Stomach smooth muscle (tissue), 2 donors: ENCODE results near the gene SERPINA10.

Experiments
- H3K27ac ChIP-seq: one replicate; pipeline ENCODE4 v1.7.0; 2013; ENCODE audit warnings: mild to moderate bottlenecking, low read length, inconsistent platforms
- H3K27me3 ChIP-seq, 2 donors: one replicate each; pipeline ENCODE4 v1.7.0; 2013; ENCODE audit warnings: low read length in 2 of 2; ENCODE audit not compliant: insufficient read depth in 2 of 2, control insufficient read depth in 1 of 2
- H3K36me3 ChIP-seq, 2 donors: one replicate each; pipeline ENCODE4 v1.7.0; 2013; ENCODE audit warnings: low read length in 2 of 2; ENCODE audit not compliant: control insufficient read depth in 2 of 2, insufficient read depth in 2 of 2
- H3K4me1 ChIP-seq: one replicate; pipeline ENCODE4 v1.7.0; 2013; ENCODE audit warnings: low read length; ENCODE audit not compliant: control insufficient read depth, insufficient read depth
- H3K4me3 ChIP-seq, 2 donors: one replicate each; pipeline ENCODE4 v1.7.0; 2013; ENCODE audit warnings: low read length in 2 of 2
- H3K9ac ChIP-seq, 2 donors: one replicate each; pipeline ENCODE4 v1.7.0; 2013; ENCODE audit warnings: low read length in 2 of 2, mild to moderate bottlenecking in 1 of 2
- H3K9me3 ChIP-seq, 2 donors: one replicate each; pipeline ENCODE4 v1.7.0; 2013; ENCODE audit warnings: low read length in 2 of 2; ENCODE audit not compliant: control insufficient read depth in 2 of 2
- donor health status: healthy.
- donor health status: Pancreatic carcinoma.

The SERPINA10 gene

GRCh38 chr14:94313991-94314655, 21.1 kb upstream of the SERPINA10 start:
- no peak overlapping the region for H3K9ac ChIP-seq
- H3K27me3 ChIP-seq: no peaks in the 10 kb centered on the region
- no peaks in the 10 kb centered on the region for H3K4me1 ChIP-seq
- H3K4me3 ChIP-seq: no peak overlapping the region
- H3K36me3 ChIP-seq: no peaks in the 10 kb centered on the region
- peaks cover 0 to 2% of the 10 kb centered on the region in 2 donors for H3K9me3 ChIP-seq
- H3K27ac ChIP-seq: no peak overlapping the region

DNA sequence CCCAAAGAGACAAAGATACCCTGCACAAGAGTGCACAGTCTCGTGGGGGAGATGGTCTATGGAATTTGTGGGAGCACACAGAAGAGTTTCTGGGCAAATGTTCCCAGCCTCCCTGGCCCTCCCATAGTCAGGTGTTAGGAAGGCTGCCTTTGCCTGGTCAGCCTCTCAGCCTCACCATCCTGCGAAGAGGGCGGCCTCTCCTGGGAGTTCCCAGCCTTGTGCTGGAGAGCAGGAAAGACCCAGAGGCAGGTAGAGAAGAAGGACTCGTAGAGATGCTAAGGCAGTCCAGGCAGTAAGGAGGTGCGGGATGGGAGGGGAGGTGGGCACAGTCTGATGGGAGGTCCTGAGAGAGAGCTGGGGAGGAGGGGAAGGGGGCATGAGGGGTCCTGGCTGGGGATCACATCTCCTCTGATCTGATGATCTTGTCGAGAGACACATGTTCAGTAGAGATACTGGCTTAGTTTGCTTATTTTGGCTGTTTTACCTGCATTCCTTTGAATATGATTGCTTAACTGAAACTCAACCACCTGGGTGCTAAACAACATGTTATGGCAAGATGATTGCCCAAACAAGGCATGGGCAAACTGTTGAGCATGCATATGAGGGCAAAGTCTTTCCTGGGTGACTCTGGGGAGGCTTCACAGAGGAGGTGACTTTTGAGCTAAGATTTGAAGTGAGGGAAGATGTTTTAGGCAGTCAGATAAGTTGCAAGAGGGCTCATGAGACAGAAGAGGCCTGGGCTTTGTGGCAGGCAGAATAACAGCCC, 19.6 kb upstream of the SERPINA10 start:
- H3K27me3 ChIP-seq: no peaks in the 10 kb centered on the region
- H3K36me3 ChIP-seq: no peaks in the 10 kb centered on the region
- H3K9ac ChIP-seq: no peak overlapping the region
- H3K9me3 ChIP-seq: peaks cover 2 to 9% of the 10 kb centered on the region in 2 donors
- H3K4me3 ChIP-seq: no peak overlapping the region
- no peak overlapping the region for H3K27ac ChIP-seq
- H3K4me1 ChIP-seq: no peaks in the 10 kb centered on the region

- H3K27ac ChIP-seq: no peak overlapping the region
- H3K27me3 ChIP-seq: no peaks in the 10 kb centered on the region
- H3K9ac ChIP-seq: no peak overlapping the region
- H3K4me3 ChIP-seq: no peak overlapping the region
- no peaks in the 10 kb centered on the region for H3K36me3 ChIP-seq
- H3K9me3 ChIP-seq: peaks cover 4 to 14% of the 10 kb centered on the region in 2 donors
- H3K4me1 ChIP-seq: no peaks in the 10 kb centered on the region
Measured at GRCh38 chr14:94310248-94310647, 17.2 kb upstream of the SERPINA10 start.

DNA sequence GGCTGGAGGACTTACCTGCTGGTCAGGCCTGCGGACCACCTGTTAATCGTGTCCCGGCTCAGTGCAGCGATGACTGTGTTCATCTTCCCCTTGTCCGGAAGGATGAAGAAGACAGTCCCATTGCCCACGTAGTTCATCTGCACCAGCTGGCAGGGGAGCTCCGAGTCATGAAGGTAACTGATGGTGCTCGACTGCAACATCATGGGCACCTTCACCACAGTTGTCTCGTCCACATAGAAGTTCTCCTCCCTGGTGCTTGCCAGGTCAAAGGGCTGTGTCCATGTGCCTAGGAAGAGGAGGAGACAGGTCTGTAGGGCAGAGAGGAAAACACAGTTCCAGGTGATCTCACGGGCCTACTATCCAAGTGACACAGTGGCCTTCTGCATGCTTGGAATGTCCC, 16.7 kb upstream of the SERPINA10 start:
- no peaks in the 10 kb centered on the region for H3K36me3 ChIP-seq
- H3K9me3 ChIP-seq: peaks cover 4 to 14% of the 10 kb centered on the region in 2 donors

GRCh38 chr14:94307410-94307992, 14.4 kb upstream of the SERPINA10 start:
- Histone ChIP-seq H3K9ac (no peak overlapping the region), H3K27ac (no peak overlapping the region), H3K36me3 (no peaks in the 10 kb centered on the region), H3K27me3 (no peaks in the 10 kb centered on the region), H3K4me1 (no peaks in the 10 kb centered on the region), H3K9me3 (peaks cover 4 to 14% of the 10 kb centered on the region in 2 donors), H3K4me3 (no peak overlapping the region)

More for the DNA sequence above, 16.7 kb upstream of the SERPINA10 start:
- H3K27me3 ChIP-seq: no peaks in the 10 kb centered on the region
- H3K4me3 ChIP-seq: no peak overlapping the region
- H3K27ac ChIP-seq: no peak overlapping the region
- H3K9ac ChIP-seq: no peak overlapping the region
- H3K4me1 ChIP-seq: no peaks in the 10 kb centered on the region

DNA sequence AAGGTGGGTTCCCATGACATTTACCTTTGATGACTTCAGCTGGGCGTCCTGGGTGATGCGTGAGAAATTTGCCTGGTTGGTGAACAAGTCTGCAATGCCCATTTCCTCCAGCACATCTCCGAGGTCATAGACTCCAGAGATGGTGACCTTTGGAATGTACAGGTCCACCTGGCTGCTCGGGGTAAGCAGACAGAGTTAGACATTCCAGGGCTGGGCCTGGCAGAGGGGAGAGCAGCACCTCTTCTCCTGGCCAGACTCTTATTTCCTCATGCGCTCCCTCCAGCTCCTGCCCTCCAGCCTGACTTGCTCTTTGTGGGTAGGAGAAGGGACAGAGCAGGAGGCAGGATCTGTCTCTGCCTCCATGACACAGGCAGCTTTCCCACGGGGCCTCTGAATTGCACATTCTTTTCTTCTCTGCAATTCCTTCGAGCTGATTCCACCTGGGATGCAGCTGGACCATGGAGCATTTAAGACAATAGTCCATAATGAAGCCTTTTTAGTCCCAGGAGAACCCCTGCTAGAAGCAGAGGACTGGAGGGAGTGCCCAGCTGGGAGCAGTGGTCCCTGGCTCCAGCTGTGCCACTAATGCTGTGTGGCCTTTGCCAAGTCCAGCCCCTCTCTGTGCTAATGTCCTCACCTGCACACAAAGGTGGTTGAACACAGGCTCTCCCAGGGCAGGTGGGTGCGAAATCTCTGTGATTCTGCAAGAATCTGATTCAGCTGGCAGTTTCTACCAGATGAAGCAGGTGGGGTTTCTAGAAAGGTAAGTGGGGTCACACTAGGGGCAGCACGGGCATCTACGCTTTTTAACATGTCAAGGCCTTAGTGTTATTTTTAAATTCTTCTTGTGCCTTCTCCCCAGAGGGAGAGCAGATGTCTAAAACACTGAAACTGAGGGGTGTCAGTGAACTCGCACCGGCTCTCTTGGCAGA, 13.2 kb upstream of the SERPINA10 start:
- H3K27ac ChIP-seq: no peak overlapping the region
- H3K4me1 ChIP-seq: no peaks in the 10 kb centered on the region
- no peak overlapping the region for H3K9ac ChIP-seq
- peaks cover 4 to 14% of the 10 kb centered on the region in 2 donors for H3K9me3 ChIP-seq
- no peaks in the 10 kb centered on the region for H3K27me3 ChIP-seq
- no peaks in the 10 kb centered on the region for H3K36me3 ChIP-seq
- no peak overlapping the region for H3K4me3 ChIP-seq

- Histone ChIP-seq H3K9ac (no peak overlapping the region), H3K27ac (no peak overlapping the region), H3K4me1 (no peaks in the 10 kb centered on the region), H3K4me3 (no peak overlapping the region), H3K36me3 (no peaks in the 10 kb centered on the region), H3K9me3 (peaks cover 4 to 14% of the 10 kb centered on the region in 2 donors), H3K27me3 (no peaks in the 10 kb centered on the region)
Measured at GRCh38 chr14:94305620-94306019, 12.6 kb upstream of the SERPINA10 start.

GRCh38 chr14:94304243-94304642, 11.2 kb upstream of the SERPINA10 start:
- Histone ChIP-seq H3K9ac (no peak overlapping the region), H3K4me3 (no peak overlapping the region), H3K36me3 (no peaks in the 10 kb centered on the region), H3K27ac (no peak overlapping the region), H3K9me3 (peaks cover 4 to 14% of the 10 kb centered on the region in 2 donors), H3K4me1 (no peaks in the 10 kb centered on the region), H3K27me3 (no peaks in the 10 kb centered on the region)

GRCh38 chr14:94303111-94303510, 10.0 kb upstream of the SERPINA10 start:
- H3K4me1 ChIP-seq: no peaks in the 10 kb centered on the region
- no peak overlapping the region for H3K4me3 ChIP-seq
- H3K27me3 ChIP-seq: no peaks in the 10 kb centered on the region
- no peaks in the 10 kb centered on the region for H3K36me3 ChIP-seq
- peaks cover 3 to 12% of the 10 kb centered on the region in 2 donors for H3K9me3 ChIP-seq
- H3K27ac ChIP-seq: no peak overlapping the region
- no peak overlapping the region for H3K9ac ChIP-seq

DNA sequence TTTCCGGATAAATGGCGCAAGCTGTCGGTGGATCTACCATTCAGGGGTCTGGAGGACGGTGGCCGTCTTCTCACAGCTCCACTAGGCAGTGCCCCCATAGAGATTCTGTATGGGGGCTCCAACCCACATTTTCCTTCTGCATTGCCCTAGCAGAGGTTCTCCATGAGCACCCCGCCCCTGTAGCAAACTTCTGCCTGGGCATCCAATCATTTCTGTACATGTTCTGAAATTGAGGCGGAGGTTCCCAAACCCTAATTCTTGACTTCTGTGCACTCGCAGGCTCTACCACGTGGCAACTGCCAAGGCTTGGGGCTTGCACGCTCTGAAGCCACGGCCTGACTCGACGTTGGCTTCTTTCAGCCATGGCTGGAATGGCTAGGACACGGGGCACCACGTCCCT, 5.1 kb upstream of the SERPINA10 start:
- H3K27ac ChIP-seq: no peak overlapping the region
- H3K27me3 ChIP-seq: no peaks in the 10 kb centered on the region
- H3K36me3 ChIP-seq: no peaks in the 10 kb centered on the region
- no peak overlapping the region for H3K4me3 ChIP-seq
- H3K9ac ChIP-seq: no peak overlapping the region
- H3K9me3 ChIP-seq: no peaks in the 10 kb centered on the region
- H3K4me1 ChIP-seq: no peaks in the 10 kb centered on the region
